Kidney (tissue), 14 donors: ENCODE data around the gene TBC1D8. TPM values are rescaled to one million over a fixed set of nuclear protein-coding genes. Genes with fewer than 3 reads are reported as not detected.
A peak's percentile ranks its signal among the peaks of the same experiment; 100 is the strongest.

ENCODE experiments used
- DNase-seq, 5 donors: peaks; one replicate each; pipeline ENCODE4 v3.0.0-alpha.2; 2013 to 2020
- FAIRE-seq: peaks from 2 replicates; lab custom pipeline; 2012; peaks lifted over from hg19 to GRCh38; lab: Jason Lieb, UNC
- H3K27ac ChIP-seq, 2 donors: one replicate each; pipeline ENCODE4 v1.7.0; 2013; ENCODE audit warnings: low read depth in 2 of 2, low read length in 2 of 2, inconsistent platforms in 1 of 2
- H3K27me3 ChIP-seq: one replicate; pipeline ENCODE4 v1.7.1; 2013; ENCODE audit warnings: low read length, inconsistent platforms; ENCODE audit not compliant: control insufficient read depth, insufficient read depth
- H3K36me3 ChIP-seq, 3 donors: one replicate each; pipeline versions ENCODE4 v1.7.0 to v1.7.1; 2013; ENCODE audit warnings: low read length in 3 of 3, control low read depth in 1 of 3, inconsistent platforms in 1 of 3; ENCODE audit not compliant: insufficient read depth in 3 of 3, control insufficient read depth in 2 of 3
- H3K4me1 ChIP-seq, 3 donors: one replicate each; pipeline versions ENCODE4 v1.7.0 to v1.7.1; 2013; ENCODE audit warnings: low read length in 3 of 3, inconsistent platforms in 1 of 3, low read depth in 1 of 3; ENCODE audit not compliant: control insufficient read depth in 2 of 3, insufficient read depth in 2 of 3
- H3K4me3 ChIP-seq, 3 donors: one replicate each; pipeline versions ENCODE4 v1.7.0 to v1.8.1; 2013; ENCODE audit warnings: low read length in 3 of 3, control low read depth in 1 of 3, inconsistent platforms in 1 of 3
- H3K9ac ChIP-seq, 3 donors: one replicate each; pipeline versions ENCODE4 v1.7.0 to v1.7.1; 2013; ENCODE audit warnings: low read length in 3 of 3, control low read depth in 1 of 3, inconsistent platforms in 1 of 3
- H3K9me3 ChIP-seq, 3 donors: one replicate each; pipeline versions ENCODE4 v1.7.0 to v1.7.1; 2013; ENCODE audit warnings: low read length in 3 of 3, control low read depth in 1 of 3, inconsistent platforms in 1 of 3; ENCODE audit not compliant: control insufficient read depth in 2 of 3, insufficient read depth in 1 of 3
- CTCF ChIP-seq: IDR thresholded peaks from 3 replicates; pipeline ENCODE4 v1.5.1; 2012; ENCODE audit warnings: mild to moderate bottlenecking, moderate library complexity, borderline replicate concordance; ENCODE audit not compliant: insufficient read depth; ENCODE audit errors: extremely low read depth
- intact Hi-C: fragments of 100-400 bp; cut with DNase I; formaldehyde crosslinking; loops from one replicate; pipeline ENCODE4 v1.11.1; 2022
- polyA plus RNA-seq: library from polyadenylated mRNA; stranded (reverse); fragments of 350-450 nt; fragmentation: Illumina TruSeq; extraction: RNeasy Lipid Tissue Mini Kit (QIAGEN cat#74804); gene quantifications from one replicate; pipeline ENCODE4 v1.2.3, GENCODE V29; 2014; ENCODE audit warnings: low read depth, low replicate concordance; ENCODE audit not compliant: insufficient read depth
- total RNA-seq: library from RNA; stranded (reverse); fragmentation: NEBNext Ultra II Directional; extraction: Animal tissue kit (Norgen Biotek cat#: 25700); gene quantifications from one replicate; pipeline ENCODE4 v1.2.1, GENCODE V29; 2021
- donor health status: control.
- donor health status: control.
- donor health status: control.
- donor health status: control.
- donor health status: control.
- donor health status: DM: yes; HTN: yes; CAD: no.
- donor health status: Normal renal cell carcinoma (clear cell type).

The TBC1D8 gene
- total and polyA plus RNA-seq, 2 donors from 2014 or later: 7.4 to 47.9 TPM

GRCh38 chr2:101148777-101149176, 2.4 kb downstream of the TBC1D8 start:
- DNase-seq (peak in 1 of 5 donors; percentile 34), FAIRE-seq (no peak)
- H3K36me3 ChIP-seq: no peaks in the 10 kb centered on the region
- peak overlapping the region in 1 of 3 donors; percentile 73 for H3K9ac ChIP-seq
- H3K9me3 ChIP-seq: no peaks in the 10 kb centered on the region
- H3K27ac ChIP-seq: peak overlapping the region in 1 of 2 donors; percentile 45
- H3K27me3 ChIP-seq: no peaks in the 10 kb centered on the region
- no peak for TF ChIP-seq CTCF
- intact Hi-C loops: no loop called here
- H3K4me3 ChIP-seq: peak overlapping the region; percentile 12 to 66 (median 22)
- H3K4me1 ChIP-seq: peaks cover 0 to 18% (median 8%) of the 10 kb centered on the region in 3 donors

GRCh38 chr2:101147971-101148370, 3.2 kb downstream of the TBC1D8 start:
- Histone ChIP-seq H3K4me1 (peaks cover 0 to 15% (median 8%) of the 10 kb centered on the region in 3 donors), H3K36me3 (no peaks in the 10 kb centered on the region), H3K9me3 (no peaks in the 10 kb centered on the region), H3K27ac (no peak overlapping the region), H3K9ac (no peak overlapping the region), H3K4me3 (no peak overlapping the region), H3K27me3 (no peaks in the 10 kb centered on the region)
- DNase-seq (no peak), FAIRE-seq (no peak)
- intact Hi-C loops: no loop called here
- no peak for TF ChIP-seq CTCF

- H3K27me3 ChIP-seq: no peaks in the 10 kb centered on the region
- H3K4me1 ChIP-seq: peaks cover 0 to 9% (median under 1%) of the 10 kb centered on the region in 3 donors
- no peaks in the 10 kb centered on the region for H3K9me3 ChIP-seq
- no peak for DNase-seq
- H3K9ac ChIP-seq: no peak overlapping the region
- H3K36me3 ChIP-seq: no peaks in the 10 kb centered on the region
- intact Hi-C loops: no loop called here
- no peak overlapping the region for H3K4me3 ChIP-seq
- H3K27ac ChIP-seq: no peak overlapping the region
- TF ChIP-seq CTCF: no peak
- FAIRE-seq: no peak
These were observed 4.1 kb downstream of the TBC1D8 start for GRCh38 chr2:101147062-101147461.

DNA sequence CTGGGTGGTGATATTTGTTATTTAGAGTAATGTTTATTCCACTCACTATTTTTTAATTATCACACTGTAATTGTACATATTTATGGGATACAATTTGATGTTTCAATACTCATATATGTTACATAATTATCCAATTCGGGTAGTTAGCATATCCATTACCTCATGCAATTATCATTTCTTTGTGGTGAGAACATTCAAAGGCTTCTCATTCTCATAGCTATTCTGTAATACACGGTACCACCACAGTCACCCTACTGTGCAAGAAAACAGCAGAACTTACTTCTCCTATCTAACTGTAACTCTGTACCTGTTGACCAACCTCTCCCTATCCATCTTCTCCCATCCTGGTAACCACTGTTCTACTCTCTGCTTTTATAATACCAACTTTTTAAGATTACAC, 4.6 kb downstream of the TBC1D8 start:
- intact Hi-C loops: no loop called here
- Histone ChIP-seq H3K4me1 (peaks cover 0 to 8% (median 0%) of the 10 kb centered on the region in 3 donors), H3K27ac (no peak overlapping the region), H3K36me3 (no peaks in the 10 kb centered on the region), H3K9ac (no peak overlapping the region), H3K9me3 (no peaks in the 10 kb centered on the region), H3K4me3 (no peak overlapping the region), H3K27me3 (no peaks in the 10 kb centered on the region)
- FAIRE-seq (no peak), DNase-seq (no peak)
- TF ChIP-seq CTCF: no peak
